GM19463 (cell line): Measurements from ENCODE around the gene CENPP.

ENCODE experiments used
- ATAC-seq: cut with Tn5 transposase; IDR thresholded peaks from one replicate; pipeline ENCODE4 v1.9.1; 2021; ENCODE audit warnings: mild to moderate bottlenecking, moderate library complexity; ENCODE audit not compliant: unreplicated experiment

CENPP gene

GRCh38 chr9:92668746-92669526 lies 343.2 kb downstream of the CENPP start:
- ATAC-seq, result no peak

GRCh38 chr9:92669527-92669889 lies 343.8 kb downstream of the CENPP start:
- ATAC-seq, result peak; percentile 13
